Neural cell (in vitro differentiated cells): Measurements from ENCODE around the gene LARP7.

Experiments
- EP300 ChIP-seq: fragments of 450-650 bp; conservative IDR thresholded peaks from 2 replicates; pipeline ENCODE4 v1.6.1; 2014; ENCODE audit warnings: antibody characterized with exemption, mild to moderate bottlenecking, moderate library complexity; ENCODE audit not compliant: poor library complexity, severe bottlenecking
- MXI1 ChIP-seq: fragments of 450-650 bp; conservative IDR thresholded peaks from 2 replicates; pipeline ENCODE4 v1.6.1; 2014; ENCODE audit warnings: antibody characterized with exemption, mild to moderate bottlenecking; ENCODE audit not compliant: poor library complexity, severe bottlenecking
- POLR2AphosphoS5 ChIP-seq: IDR thresholded peaks from 2 replicates; pipeline ENCODE4 v1.6.1; 2012
- RAD21 ChIP-seq: fragments of 450-650 bp; conservative IDR thresholded peaks from 2 replicates; pipeline ENCODE4 v1.6.1; 2014; ENCODE audit warnings: antibody characterized with exemption, mild to moderate bottlenecking, moderate library complexity
- TF ChIP-seq, protein P1 (sequence below): fragments of 450-650 bp; IDR thresholded peaks from 2 replicates; pipeline ENCODE4 v1.5.1; 2014; ENCODE audit warnings: antibody characterized with exemption, mild to moderate bottlenecking, moderate library complexity; ENCODE audit not compliant: poor library complexity, severe bottlenecking

GRCh38 chr4:112626228-112626627, 10.7 kb upstream of the LARP7 start:
- TF ChIP-seq MXI1 (no peak), EP300 (no peak), POLR2AphosphoS5 (no peak), RAD21 (no peak)
- TF ChIP-seq, protein P1, sequence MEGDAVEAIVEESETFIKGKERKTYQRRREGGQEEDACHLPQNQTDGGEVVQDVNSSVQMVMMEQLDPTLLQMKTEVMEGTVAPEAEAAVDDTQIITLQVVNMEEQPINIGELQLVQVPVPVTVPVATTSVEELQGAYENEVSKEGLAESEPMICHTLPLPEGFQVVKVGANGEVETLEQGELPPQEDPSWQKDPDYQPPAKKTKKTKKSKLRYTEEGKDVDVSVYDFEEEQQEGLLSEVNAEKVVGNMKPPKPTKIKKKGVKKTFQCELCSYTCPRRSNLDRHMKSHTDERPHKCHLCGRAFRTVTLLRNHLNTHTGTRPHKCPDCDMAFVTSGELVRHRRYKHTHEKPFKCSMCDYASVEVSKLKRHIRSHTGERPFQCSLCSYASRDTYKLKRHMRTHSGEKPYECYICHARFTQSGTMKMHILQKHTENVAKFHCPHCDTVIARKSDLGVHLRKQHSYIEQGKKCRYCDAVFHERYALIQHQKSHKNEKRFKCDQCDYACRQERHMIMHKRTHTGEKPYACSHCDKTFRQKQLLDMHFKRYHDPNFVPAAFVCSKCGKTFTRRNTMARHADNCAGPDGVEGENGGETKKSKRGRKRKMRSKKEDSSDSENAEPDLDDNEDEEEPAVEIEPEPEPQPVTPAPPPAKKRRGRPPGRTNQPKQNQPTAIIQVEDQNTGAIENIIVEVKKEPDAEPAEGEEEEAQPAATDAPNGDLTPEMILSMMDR: no peak
